Measurements from ENCODE around the gene RLN3. TPM values are rescaled to one million over a fixed set of nuclear protein-coding genes. Genes with fewer than 3 reads are reported as not detected.

RLN3 gene
- total and polyA plus RNA-seq, 2 experiments from 2014 or later = not detected

DNA sequence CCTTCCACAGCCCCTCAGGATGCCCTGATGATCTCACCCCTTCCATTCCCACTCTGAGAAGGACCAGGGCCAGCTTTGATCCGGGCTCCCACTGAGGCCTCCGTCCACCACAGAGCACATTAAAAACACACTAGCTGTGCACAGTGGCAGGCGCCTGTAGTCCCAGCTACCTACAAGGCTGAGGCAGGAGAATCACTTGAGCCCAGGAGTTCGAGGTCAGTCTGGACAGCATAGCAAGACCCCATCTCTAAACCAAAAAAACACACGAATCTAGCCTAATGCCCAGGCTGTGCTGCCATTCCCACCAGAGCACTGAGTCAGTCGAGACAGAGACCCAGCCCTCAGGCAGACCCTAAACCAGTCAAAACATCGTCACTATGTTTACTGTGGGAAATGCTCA, 35.9 kb upstream of the RLN3 start:
- WGBS, 2 experiments (ENCODE audit: low coverage in 1 of 2, low lambda C conversion rate in 2 of 2, missing lambda C conversion rate in 2 of 2) = 93 to 94% methylated on average over 7 of the region's 7 CpGs

DNA sequence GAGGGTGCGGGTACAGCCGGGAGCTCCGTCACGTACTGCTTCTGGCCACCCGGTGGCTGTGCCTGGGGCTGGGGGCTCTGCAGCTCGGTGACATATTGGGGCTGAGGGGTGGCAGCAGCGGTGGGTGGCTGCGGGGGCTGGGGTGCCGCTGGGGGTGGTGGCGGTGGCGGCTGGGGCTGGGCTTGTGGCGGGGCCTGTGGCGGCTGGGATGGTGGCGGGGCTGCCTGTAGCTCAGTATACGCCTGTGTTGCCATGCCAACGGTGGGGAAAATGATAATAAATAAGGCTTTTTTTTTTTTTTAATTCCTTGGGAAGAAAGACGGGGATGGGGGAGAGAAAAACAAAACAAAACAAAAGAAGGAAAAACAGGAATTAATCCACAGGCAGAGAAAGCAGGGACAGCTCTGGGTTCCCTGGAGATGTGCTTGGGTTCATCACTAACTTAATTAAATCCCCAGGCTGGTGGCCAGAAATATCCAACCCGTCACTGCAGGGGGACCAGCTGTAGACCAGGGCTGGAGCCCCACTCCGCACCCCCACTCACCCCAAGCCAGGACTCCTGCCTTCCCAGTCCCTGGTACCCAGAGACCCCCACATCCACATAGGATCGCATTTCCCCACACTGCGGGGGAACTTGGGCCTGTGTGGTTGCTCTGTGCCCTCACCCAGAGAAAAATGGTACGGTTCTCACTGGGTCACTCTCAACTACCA, 34.2 kb upstream of the RLN3 start:
- no peak for TF ChIP-seq EZH2phosphoT487 (IDR thresholded peaks at IDR 0.05; ENCODE audit: insufficient read depth, low read depth)
- no peak for TF ChIP-seq EZH2 (IDR thresholded peaks at IDR 0.05; ENCODE audit: insufficient read depth, poor library complexity, severe bottlenecking)
- Histone ChIP-seq H3K27ac (no peak overlapping the region), H3K4me2 (ENCODE audit: unreplicated experiment) (no peak overlapping the region), H3K4me1 (ENCODE audit: insufficient read depth) (no peaks in the 10 kb centered on the region), H3K9me2 (ENCODE audit: insufficient read depth) (no peaks in the 10 kb centered on the region), H4K20me1 (ENCODE audit: insufficient read depth) (no peaks in the 10 kb centered on the region), H3K36me3 (ENCODE audit: low read depth) (no peaks in the 10 kb centered on the region), H3K9ac (no peak overlapping the region), H3K9me3 (ENCODE audit: low read depth) (peaks cover 1% of the 10 kb centered on the region), H3F3A (ENCODE audit: insufficient read depth) (no peaks in the 10 kb centered on the region), H3K79me2 (ENCODE audit: insufficient read depth) (peaks cover 4% of the 10 kb centered on the region), H3K4me3 (no peak overlapping the region), H2AFZ (no peak overlapping the region), H3K27me3 (replicated peaks; ENCODE audit: insufficient read depth) (no peaks in the 10 kb centered on the region)
- WGBS, 2 experiments (ENCODE audit: low coverage in 1 of 2, low lambda C conversion rate in 2 of 2, missing lambda C conversion rate in 2 of 2) = 85 to 86% methylated on average over 9 to 22 of the region's 22 CpGs
- in situ Hi-C loops (cut with MboI) = no loop called here
- DNase-seq = no peak

More for the DNA sequence above, 35.9 kb upstream of the RLN3 start:
- no peaks in the 10 kb centered on the region for H3K36me3 ChIP-seq (ENCODE audit: low read depth)
- TF ChIP-seq EZH2phosphoT487 (IDR thresholded peaks at IDR 0.05; ENCODE audit: insufficient read depth, low read depth) = no peak
- TF ChIP-seq EZH2 (IDR thresholded peaks at IDR 0.05; ENCODE audit: insufficient read depth, poor library complexity, severe bottlenecking) = no peak
- no peak overlapping the region for H2AFZ ChIP-seq
- no peaks in the 10 kb centered on the region for H3F3A ChIP-seq (ENCODE audit: insufficient read depth)
- H3K9me3 ChIP-seq (ENCODE audit: low read depth) = no peaks in the 10 kb centered on the region
- no peak overlapping the region for H3K4me2 ChIP-seq (ENCODE audit: unreplicated experiment)
- H3K9ac ChIP-seq = no peak overlapping the region
- H3K79me2 ChIP-seq (ENCODE audit: insufficient read depth) = no peaks in the 10 kb centered on the region
- in situ Hi-C loops (cut with MboI) = no loop called here
- no peaks in the 10 kb centered on the region for H3K9me2 ChIP-seq (ENCODE audit: insufficient read depth)
- peaks cover 2% of the 10 kb centered on the region; the same call in 1 of the 2 replicates for H3K4me1 ChIP-seq (ENCODE audit: insufficient read depth)
- no peak overlapping the region for H3K27ac ChIP-seq
- no peak for DNase-seq
- no peaks in the 10 kb centered on the region for H3K27me3 ChIP-seq (replicated peaks; ENCODE audit: insufficient read depth)
- no peaks in the 10 kb centered on the region for H4K20me1 ChIP-seq (ENCODE audit: insufficient read depth)
- H3K4me3 ChIP-seq = no peak overlapping the region

DNA sequence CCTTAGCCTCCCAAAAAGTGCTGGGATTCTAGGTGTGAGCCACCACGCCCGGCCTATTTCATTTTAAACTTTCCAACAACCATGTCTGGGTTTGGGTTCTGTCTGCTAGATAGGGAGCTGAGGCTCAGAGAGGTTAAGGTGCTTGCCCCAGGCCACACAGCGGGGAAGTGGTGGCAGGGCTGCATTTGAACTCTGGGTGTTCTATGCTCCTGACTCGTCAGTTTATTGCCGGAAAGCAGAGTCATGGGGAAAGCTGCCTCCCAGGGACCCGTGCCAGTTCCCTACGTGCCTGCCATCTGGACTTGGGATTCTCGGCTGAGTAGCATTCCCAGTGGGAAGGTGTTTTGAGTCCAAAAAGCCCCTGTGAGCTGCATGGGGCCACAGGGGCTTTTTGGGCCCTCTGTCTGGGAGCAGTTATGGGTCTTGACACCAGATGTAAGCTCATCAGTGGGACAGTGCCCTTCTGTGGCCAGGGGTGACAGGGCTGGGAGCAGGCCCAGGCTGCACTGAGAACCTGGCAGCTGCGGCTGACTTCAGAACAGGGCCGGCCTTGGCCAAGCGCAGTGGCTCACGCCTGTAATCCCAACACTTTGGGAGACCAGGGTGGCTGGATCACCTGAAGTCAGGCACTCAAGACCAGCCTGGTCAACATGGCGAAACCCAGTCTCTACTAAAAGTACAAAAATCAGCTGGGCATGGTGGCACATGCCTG, 32.8 kb upstream of the RLN3 start:
- no peaks in the 10 kb centered on the region for H3K27me3 ChIP-seq (replicated peaks; ENCODE audit: insufficient read depth)
- no peaks in the 10 kb centered on the region for H4K20me1 ChIP-seq (ENCODE audit: insufficient read depth)
- H3K4me3 ChIP-seq = no peak overlapping the region
- H3K9me2 ChIP-seq (ENCODE audit: insufficient read depth) = no peaks in the 10 kb centered on the region
- DNase-seq = peak; percentile 79
- peaks cover 19% of the 10 kb centered on the region for H3K79me2 ChIP-seq (ENCODE audit: insufficient read depth)
- in situ Hi-C loops (cut with MboI) = no loop called here
- 44 to 46% methylated on average over 13 of the region's 13 CpGs for WGBS, 2 experiments (ENCODE audit: low coverage in 1 of 2, low lambda C conversion rate in 2 of 2, missing lambda C conversion rate in 2 of 2)
- H2AFZ ChIP-seq = no peak overlapping the region
- peak overlapping the region; percentile 36; the same call in 1 of the 2 replicates for H3K9ac ChIP-seq
- peaks cover 8% of the 10 kb centered on the region for H3K9me3 ChIP-seq (ENCODE audit: low read depth)
- H3K4me1 ChIP-seq (ENCODE audit: insufficient read depth) = no peaks in the 10 kb centered on the region
- H3K36me3 ChIP-seq (ENCODE audit: low read depth) = 0 out of 2 replicates have a peak, but pooled peaks cover 6% of the 10 kb centered on the region
- no peaks in the 10 kb centered on the region for H3F3A ChIP-seq (ENCODE audit: insufficient read depth)
- peak overlapping the region; percentile 49 for H3K27ac ChIP-seq
- H3K4me2 ChIP-seq (ENCODE audit: unreplicated experiment) = no peak overlapping the region
- TF ChIP-seq EZH2 (IDR thresholded peaks at IDR 0.05; ENCODE audit: insufficient read depth, poor library complexity, severe bottlenecking) = no peak
- TF ChIP-seq EZH2phosphoT487 (IDR thresholded peaks at IDR 0.05; ENCODE audit: insufficient read depth, low read depth) = no peak

DNA sequence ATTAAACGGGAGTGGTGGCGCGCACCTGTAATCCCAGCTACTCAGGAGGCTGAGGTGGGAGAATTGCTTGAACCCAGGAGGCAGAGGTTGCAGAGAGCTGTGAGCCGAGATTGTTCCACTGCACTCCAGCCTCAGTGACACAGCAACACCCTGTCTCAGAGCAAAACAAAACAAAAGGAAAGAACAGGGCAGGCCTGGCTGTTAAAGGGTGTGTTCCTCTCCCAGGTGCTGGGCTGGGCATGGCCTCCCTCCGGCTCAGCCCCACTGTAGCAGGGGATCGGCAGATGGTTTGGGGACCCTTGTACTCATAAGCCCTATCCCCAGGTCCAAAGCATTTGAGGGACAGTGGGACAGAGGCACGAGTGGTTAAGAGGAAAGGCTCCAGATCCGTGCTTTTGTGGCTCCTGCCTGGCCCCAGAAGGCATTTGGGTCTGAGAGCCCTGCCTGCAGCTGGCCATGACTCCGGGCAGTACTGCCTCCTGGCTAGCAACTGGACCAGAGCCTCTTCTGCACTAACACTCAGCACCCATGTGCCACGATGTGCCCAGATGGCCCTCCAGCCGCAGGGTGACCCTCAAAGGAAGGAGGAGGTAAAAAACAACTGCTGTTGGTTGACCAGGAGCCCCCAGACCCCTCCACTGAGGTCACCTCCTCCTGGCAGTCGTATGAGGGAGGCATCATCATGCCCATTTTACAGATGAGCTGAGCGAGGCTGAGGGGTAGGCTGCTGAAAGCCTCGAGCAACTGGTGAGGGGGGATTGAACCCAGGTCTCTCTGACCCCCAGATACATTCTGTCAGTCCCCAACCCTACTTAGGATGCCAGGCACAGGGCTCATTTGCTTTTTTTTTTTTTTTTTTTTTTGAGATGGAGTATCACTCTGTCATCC, 31.8 kb upstream of the RLN3 start:
- no peaks in the 10 kb centered on the region for H4K20me1 ChIP-seq (ENCODE audit: insufficient read depth)
- H3K9me3 ChIP-seq (ENCODE audit: low read depth) = peaks cover 8% of the 10 kb centered on the region
- DNase-seq = no peak
- H3K36me3 ChIP-seq (ENCODE audit: low read depth) = 0 out of 2 replicates have a peak, but pooled peaks cover 6% of the 10 kb centered on the region
- H3K79me2 ChIP-seq (ENCODE audit: insufficient read depth) = peaks cover 28% of the 10 kb centered on the region
- in situ Hi-C loops (cut with MboI) = no loop called here
- H3K27me3 ChIP-seq (replicated peaks; ENCODE audit: insufficient read depth) = no peaks in the 10 kb centered on the region
- no peak overlapping the region for H3K4me2 ChIP-seq (ENCODE audit: unreplicated experiment)
- H3K27ac ChIP-seq = no peak overlapping the region
- WGBS, 2 experiments (ENCODE audit: low coverage in 1 of 2, low lambda C conversion rate in 2 of 2, missing lambda C conversion rate in 2 of 2) = 82 to 87% methylated on average over 13 to 14 of the region's 14 CpGs
- no peak overlapping the region for H3K4me3 ChIP-seq
- no peaks in the 10 kb centered on the region for H3K9me2 ChIP-seq (ENCODE audit: insufficient read depth)
- H3K9ac ChIP-seq = no peak overlapping the region
- no peak for TF ChIP-seq EZH2phosphoT487 (IDR thresholded peaks at IDR 0.05; ENCODE audit: insufficient read depth, low read depth)
- no peak for TF ChIP-seq EZH2 (IDR thresholded peaks at IDR 0.05; ENCODE audit: insufficient read depth, poor library complexity, severe bottlenecking)
- H3F3A ChIP-seq (ENCODE audit: insufficient read depth) = no peaks in the 10 kb centered on the region
- H3K4me1 ChIP-seq (ENCODE audit: insufficient read depth) = no peaks in the 10 kb centered on the region
- H2AFZ ChIP-seq = no peak overlapping the region
